ENCODE results near the gene RHOBTB3.
"Not testable (repeated sequence)": the region's sequence is repeated elsewhere in the genome, so short reads cannot be mapped to it uniquely, and the experiment has no call there.

RHOBTB3 gene

GRCh38 chr5:95730730-95731570, at the start of gene RHOBTB3:
Gene RHOBTB3, plus strand, starts transcription at chr5:95731336. Its CDS starts 347 bp downstream, at chr5:95731683.
- DNase-seq (ENCODE audit: low spot score) = peak; percentile 15

- no peak for DNase-seq (ENCODE audit: low spot score)
Observed at GRCh38 chr5:95682891-95683290, 48.2 kb upstream of the RHOBTB3 start, which contains the start of gene SPATA9. Gene SPATA9, minus strand, starts transcription at chr5:95682991. Its CDS starts 137 bp downstream, at chr5:95682854.

- DNase-seq (ENCODE audit: low spot score) = no peak
Observed at GRCh38 chr5:95684361-95684760, 46.8 kb upstream of the RHOBTB3 start.

- DNase-seq (ENCODE audit: low spot score) = no peak
Observed at GRCh38 chr5:95686651-95687050, 44.5 kb upstream of the RHOBTB3 start.

- no peak for DNase-seq (ENCODE audit: low spot score)
Observed at GRCh38 chr5:95689680-95690079, 41.5 kb upstream of the RHOBTB3 start.

GRCh38 chr5:95690333-95690732, 40.8 kb upstream of the RHOBTB3 start:
- no peak for DNase-seq (ENCODE audit: low spot score)

GRCh38 chr5:95697781-95698681, 33.1 kb upstream of the RHOBTB3 start:
- DNase-seq (ENCODE audit: low spot score) = no peak

GRCh38 chr5:95699337-95699736, 31.8 kb upstream of the RHOBTB3 start:
- DNase-seq (ENCODE audit: low spot score) = no peak

- DNase-seq (ENCODE audit: low spot score) = no peak
Observed at GRCh38 chr5:95701074-95701473, 30.1 kb upstream of the RHOBTB3 start.

- DNase-seq (ENCODE audit: low spot score) = no peak
Observed at GRCh38 chr5:95704150-95704549, 27.0 kb upstream of the RHOBTB3 start.

GRCh38 chr5:95706196-95706595, 24.9 kb upstream of the RHOBTB3 start:
- DNase-seq (ENCODE audit: low spot score) = not testable (repeated sequence)

GRCh38 chr5:95707055-95707454, 24.1 kb upstream of the RHOBTB3 start:
- no peak for DNase-seq (ENCODE audit: low spot score)

- not testable (repeated sequence) for DNase-seq (ENCODE audit: low spot score)
Observed at GRCh38 chr5:95707534-95708188, 23.5 kb upstream of the RHOBTB3 start.

- DNase-seq (ENCODE audit: low spot score) = no peak
Observed at GRCh38 chr5:95708876-95709275, 22.3 kb upstream of the RHOBTB3 start.

- DNase-seq (ENCODE audit: low spot score) = no peak
Observed at GRCh38 chr5:95709967-95710650, 21.0 kb upstream of the RHOBTB3 start.

GRCh38 chr5:95710651-95711500, 20.3 kb upstream of the RHOBTB3 start:
- DNase-seq (ENCODE audit: low spot score) = not testable (repeated sequence)

- no peak for DNase-seq (ENCODE audit: low spot score)
Observed at GRCh38 chr5:95711501-95712346, 19.4 kb upstream of the RHOBTB3 start.

- no peak for DNase-seq (ENCODE audit: low spot score)
Observed at GRCh38 chr5:95712347-95712958, 18.7 kb upstream of the RHOBTB3 start.

- not testable (repeated sequence) for DNase-seq (ENCODE audit: low spot score)
Observed at GRCh38 chr5:95713246-95713645, 17.9 kb upstream of the RHOBTB3 start.
